Amygdala (tissue), 56 donors: ENCODE measurements around the gene H2BK1.
A peak's percentile ranks its signal among the peaks of the same experiment; 100 is the strongest.

Source experiments
- DNase-seq, 56 donors: peaks; one replicate each; lab custom pipeline; 2025; lab: John Stamatoyannopoulos, UW

H2BK1 gene

GRCh38 chr7:151210087-151210854, at the start of gene H2BK1:
H2BK1 (minus strand) TSS chr7:151210488; CDS start chr7:151210318, 170 bp downstream.
- no peak for DNase-seq

- DNase-seq, result no peak
Observed at GRCh38 chr7:151257990-151258389, 47.7 kb upstream of the H2BK1 start.

- no peak for DNase-seq
Observed at GRCh38 chr7:151256410-151257045, 46.2 kb upstream of the H2BK1 start.

- no peak for DNase-seq
Observed at GRCh38 chr7:151255390-151255789, 45.1 kb upstream of the H2BK1 start.

GRCh38 chr7:151254851-151255250, 44.6 kb upstream of the H2BK1 start:
- DNase-seq, result no peak

- no peak for DNase-seq
Observed at GRCh38 chr7:151254316-151254715, 44.0 kb upstream of the H2BK1 start.

- no peak for DNase-seq
Observed at GRCh38 chr7:151252961-151253711, 42.8 kb upstream of the H2BK1 start.

GRCh38 chr7:151252561-151252835, 42.2 kb upstream of the H2BK1 start:
- peak in 1 of 56 donors; percentile 46 for DNase-seq

GRCh38 chr7:151251689-151252560, 41.6 kb upstream of the H2BK1 start:
- peak in 48 of 56 donors; percentile 28 to 86 (median 70) for DNase-seq

- DNase-seq, result peak in 9 of 56 donors; percentile 45 to 59 (median 56)
Observed at GRCh38 chr7:151251328-151251688, 41.0 kb upstream of the H2BK1 start.

- DNase-seq, result no peak
Observed at GRCh38 chr7:151250181-151251132, 40.2 kb upstream of the H2BK1 start.

- DNase-seq, result peak in 4 of 56 donors; percentile 26 to 67 (median 43)
Observed at GRCh38 chr7:151249732-151250072, 39.4 kb upstream of the H2BK1 start.

- peak in 31 of 56 donors; percentile 30 to 78 (median 58) for DNase-seq
Observed at GRCh38 chr7:151249034-151249731, 38.9 kb upstream of the H2BK1 start.

GRCh38 chr7:151248346-151249033, 38.2 kb upstream of the H2BK1 start, which contains the start of gene SMARCD3:
SMARCD3 (minus strand) TSS chr7:151248694; CDS start chr7:151248562, 132 bp downstream.
- peak in 34 of 56 donors; percentile 25 to 78 (median 56) for DNase-seq

GRCh38 chr7:151247611-151248345, 37.5 kb upstream of the H2BK1 start:
- peak in 3 of 56 donors; percentile 27 to 38 (median 36) for DNase-seq

GRCh38 chr7:151246851-151247580, 36.7 kb upstream of the H2BK1 start:
- DNase-seq, result no peak
